Activated naive CD4-positive, alpha-beta T cell (primary cell): ENCODE data around the gene TRPV4.
"Not testable (repeated sequence)": the region's sequence is repeated elsewhere in the genome, so short reads cannot be mapped to it uniquely, and the experiment has no call there.

Experiments used
- DNase-seq, 4 experiments: peaks; one replicate each; lab custom pipeline; 2025; lab: John Stamatoyannopoulos, UW

The TRPV4 gene

GRCh38 chr12:109833307-109834189 is at the start of gene TRPV4:
Gene TRPV4 (minus strand): TSS chr12:109833398. CDS start chr12:109814796, 18,602 bp downstream.
- no peak for DNase-seq

- DNase-seq = no peak
Measured at GRCh38 chr12:109881752-109882151, 48.6 kb upstream of the TRPV4 start.

- no peak for DNase-seq
Measured at GRCh38 chr12:109880938-109881337, 47.7 kb upstream of the TRPV4 start.

GRCh38 chr12:109880043-109880931 is 47.1 kb upstream of the TRPV4 start, which contains the start of gene GLTP:
Gene GLTP (minus strand): TSS chr12:109880541. CDS start chr12:109880374, 167 bp downstream.
- peak; percentile 66 to 91 (median 72) for DNase-seq

- DNase-seq = no peak
Measured at GRCh38 chr12:109879351-109880042, 46.3 kb upstream of the TRPV4 start.

GRCh38 chr12:109878749-109879148 is 45.6 kb upstream of the TRPV4 start:
- DNase-seq = no peak

- DNase-seq = no peak
Measured at GRCh38 chr12:109878247-109878625, 45.0 kb upstream of the TRPV4 start.

GRCh38 chr12:109877504-109878246 is 44.5 kb upstream of the TRPV4 start:
- DNase-seq = no peak

GRCh38 chr12:109876406-109876805 is 43.2 kb upstream of the TRPV4 start:
- DNase-seq = no peak

- no peak for DNase-seq
Measured at GRCh38 chr12:109875572-109876131, 42.5 kb upstream of the TRPV4 start.

- no peak for DNase-seq
Measured at GRCh38 chr12:109873653-109874052, 40.5 kb upstream of the TRPV4 start.

GRCh38 chr12:109871668-109872314 is 38.6 kb upstream of the TRPV4 start:
- no peak for DNase-seq

GRCh38 chr12:109870648-109871047 is 37.5 kb upstream of the TRPV4 start:
- no peak for DNase-seq

- no peak for DNase-seq
Measured at GRCh38 chr12:109868182-109869051, 35.2 kb upstream of the TRPV4 start.

GRCh38 chr12:109864916-109865315 is 31.7 kb upstream of the TRPV4 start:
- DNase-seq = no peak

GRCh38 chr12:109863847-109864712 is 30.9 kb upstream of the TRPV4 start:
- DNase-seq = no peak

- not testable (repeated sequence) for DNase-seq
Measured at GRCh38 chr12:109862491-109862890, 29.3 kb upstream of the TRPV4 start.

- no peak for DNase-seq
Measured at GRCh38 chr12:109861689-109862314, 28.6 kb upstream of the TRPV4 start.
